Caco-2 (cell line): ENCODE results near the gene SLBP. TPM values are rescaled to one million over a fixed set of nuclear protein-coding genes. Genes with fewer than 3 reads are reported as not detected.

Experiments used
- BruUV-seq: library from RNA; stranded (reverse); fragments of 400-500 nt; replicated peaks from 2 replicates; lab custom pipeline; 2021; lab: Mats Ljungman, UMichigan
- CTCF ChIA-PET: fragments of 300-600 bp; sonication (Branson Sonifier 250); formaldehyde crosslinking; loops from one replicate; lab custom pipeline; 2022; ENCODE audit warnings: antibody characterized with exemption; lab: Charles Lee
- POLR2A ChIA-PET: fragments of 300-600 bp; sonication (Branson Sonifier 250); formaldehyde crosslinking; loops from one replicate; lab custom pipeline; 2022; ENCODE audit warnings: antibody characterized with exemption; lab: Charles Lee
- DNase-seq, 2 experiments: peaks; one replicate each; pipeline versions ENCODE4 v3.0.0 to v3.0.0-alpha.2; 2020 to 2022
- H3K27me3 ChIP-seq: replicated peaks from 2 replicates; pipeline ENCODE4 v1.6.0; 2011; ENCODE audit warnings: low read length; ENCODE audit not compliant: control insufficient read depth, insufficient read depth
- H3K36me3 ChIP-seq: 2 replicates; pipeline ENCODE4 v1.5.1; 2011; ENCODE audit warnings: low read length; ENCODE audit not compliant: control insufficient read depth, insufficient read depth
- H3K4me1 ChIP-seq: fragments of 250-450 bp; sonication (Bioruptor Pico); 2 replicates; pipeline ENCODE4 v1.5.1; 2020; ENCODE audit warnings: mild to moderate bottlenecking
- H3K4me3 ChIP-seq: 2 replicates; pipeline ENCODE4 v1.5.1; 2011; ENCODE audit warnings: low read depth, mild to moderate bottlenecking, control low read depth, low read length
- H3K9me3 ChIP-seq: fragments of 250-450 bp; sonication (Bioruptor Pico); 2 replicates; pipeline ENCODE4 v1.5.1; 2020; ENCODE audit warnings: mild to moderate bottlenecking, moderate library complexity
- H3K27ac Mint-ChIP-seq: one replicate; pipeline ENCODE4 v1.8.0; 2022; ENCODE audit warnings: mixed read lengths; ENCODE audit not compliant: unreplicated experiment
- H3K27me3 Mint-ChIP-seq: one replicate; pipeline ENCODE4 v1.8.0; 2022; ENCODE audit warnings: mixed read lengths; ENCODE audit not compliant: insufficient read depth, unreplicated experiment
- H3K36me3 Mint-ChIP-seq: one replicate; pipeline ENCODE4 v1.8.0; 2022; ENCODE audit warnings: mild to moderate bottlenecking, mixed read lengths; ENCODE audit not compliant: insufficient read depth, unreplicated experiment
- H3K4me1 Mint-ChIP-seq: one replicate; pipeline ENCODE4 v1.8.0; 2022; ENCODE audit warnings: low read depth, mixed read lengths; ENCODE audit not compliant: unreplicated experiment
- H3K4me3 Mint-ChIP-seq: one replicate; pipeline ENCODE4 v1.8.0; 2022; ENCODE audit warnings: mild to moderate bottlenecking, moderate library complexity, mixed read lengths; ENCODE audit not compliant: unreplicated experiment
- H3K9me3 Mint-ChIP-seq: one replicate; pipeline ENCODE4 v1.8.0; 2022; ENCODE audit warnings: mixed read lengths; ENCODE audit not compliant: unreplicated experiment
- CTCF ChIP-seq, 2 experiments: fragments of 200-600 bp in 1 of 2; IDR thresholded peaks; 1 replicate in 1 of 2; 2 replicates in 1 of 2; pipeline versions ENCODE4 v1.5.1 to v1.8.0; 2011 to 2022; ENCODE audit warnings: antibody characterized with exemption in 1 of 2, control low read depth in 1 of 2, inconsistent platforms in 1 of 2, low read depth in 1 of 2, low read length in 1 of 2, mild to moderate bottlenecking in 1 of 2, moderate library complexity in 1 of 2; ENCODE audit not compliant: insufficient read depth in 1 of 2, severe bottlenecking in 1 of 2, unreplicated experiment in 1 of 2
- intact Hi-C: fragments of 100-400 bp; cut with micrococcal nuclease; formaldehyde crosslinking; loops from one replicate; pipeline ENCODE4 v1.10.0; 2022; ENCODE audit not compliant: unreplicated experiment
- total RNA-seq: library from RNA; stranded (reverse); gene quantifications from 2 replicates; pipeline ENCODE4 v1.2.3, GENCODE V29; 2022

Gene SLBP
- total RNA-seq, 1 experiment from 2014 or later: 116 TPM

- Histone ChIP-seq H3K4me3 (no peak overlapping the region), H3K27me3 (no peaks in the 10 kb centered on the region), H3K4me1 (no peaks in the 10 kb centered on the region), H3K36me3 (peaks cover 13% of the 10 kb centered on the region), H3K9me3 (peaks cover 11% of the 10 kb centered on the region)
- Mint-ChIP-seq H3K4me1 (no peaks in the 10 kb centered on the region), H3K27me3 (no peaks in the 10 kb centered on the region), H3K27ac (no peak overlapping the region), H3K36me3 (peaks cover 88% of the 10 kb centered on the region), H3K4me3 (no peak overlapping the region), H3K9me3 (no peaks in the 10 kb centered on the region)
- no peak for TF ChIP-seq CTCF (IDR thresholded peaks at IDR 0.05; ENCODE audit: insufficient read depth in 1 of 2, low read depth in 1 of 2, low read length in 1 of 2, severe bottlenecking in 1 of 2, unreplicated experiment in 1 of 2)
- no TSS peak for BruUV-seq
- DNase-seq: no peak
- intact Hi-C loops: no loop called here
- CTCF ChIA-PET: no interaction called here
- POLR2A ChIA-PET: no interaction called here
These were observed 20.8 kb upstream of the SLBP start for GRCh38 chr4:1732911-1733310.

- TF ChIP-seq CTCF (IDR thresholded peaks at IDR 0.05; ENCODE audit: insufficient read depth in 1 of 2, low read depth in 1 of 2, low read length in 1 of 2, severe bottlenecking in 1 of 2, unreplicated experiment in 1 of 2): no peak
- intact Hi-C loops: no loop called here
- Histone ChIP-seq H3K27me3 (no peaks in the 10 kb centered on the region), H3K36me3 (peaks cover 7% of the 10 kb centered on the region), H3K9me3 (no peaks in the 10 kb centered on the region; the same call in 1 of the 2 replicates), H3K4me1 (no peaks in the 10 kb centered on the region), H3K4me3 (no peak overlapping the region)
- Mint-ChIP-seq H3K27ac (no peak overlapping the region), H3K4me3 (no peak overlapping the region), H3K36me3 (peaks cover 83% of the 10 kb centered on the region), H3K4me1 (no peaks in the 10 kb centered on the region), H3K9me3 (no peaks in the 10 kb centered on the region), H3K27me3 (no peaks in the 10 kb centered on the region)
- ChIA-PET CTCF (no interaction called here), POLR2A (no interaction called here)
- no peak for DNase-seq
- no TSS peak for BruUV-seq
These were observed 19.1 kb upstream of the SLBP start for GRCh38 chr4:1731180-1731579.

GRCh38 chr4:1730532-1731135, 18.5 kb upstream of the SLBP start:
- Mint-ChIP-seq H3K9me3 (no peaks in the 10 kb centered on the region), H3K4me3 (no peak overlapping the region), H3K27ac (no peak overlapping the region), H3K4me1 (no peaks in the 10 kb centered on the region), H3K27me3 (no peaks in the 10 kb centered on the region), H3K36me3 (peaks cover 82% of the 10 kb centered on the region)
- no TSS peak for BruUV-seq
- ChIA-PET POLR2A (no interaction called here), CTCF (interaction anchor here (0.6 to 2.0 kb wide), 6 partner anchors 10 to 191 kb away, joined by 3 to 11 read pairs (median 5); partner anchors contain the start of gene TMEM129)
- Histone ChIP-seq H3K4me1 (no peaks in the 10 kb centered on the region), H3K9me3 (no peaks in the 10 kb centered on the region), H3K27me3 (no peaks in the 10 kb centered on the region), H3K36me3 (peaks cover 7% of the 10 kb centered on the region), H3K4me3 (no peak overlapping the region)
- intact Hi-C loops: no loop called here
- no peak for DNase-seq
- TF ChIP-seq CTCF (IDR thresholded peaks at IDR 0.05; ENCODE audit: insufficient read depth in 1 of 2, low read depth in 1 of 2, low read length in 1 of 2, severe bottlenecking in 1 of 2, unreplicated experiment in 1 of 2): no peak
